ENCODE measurements around the gene IPCEF1.
A peak's percentile ranks its signal among the peaks of the same experiment; 100 is the strongest.
"Not testable (repeated sequence)": the region's sequence is repeated elsewhere in the genome, so short reads cannot be mapped to it uniquely, and the experiment has no call there.

IPCEF1 gene

DNA sequence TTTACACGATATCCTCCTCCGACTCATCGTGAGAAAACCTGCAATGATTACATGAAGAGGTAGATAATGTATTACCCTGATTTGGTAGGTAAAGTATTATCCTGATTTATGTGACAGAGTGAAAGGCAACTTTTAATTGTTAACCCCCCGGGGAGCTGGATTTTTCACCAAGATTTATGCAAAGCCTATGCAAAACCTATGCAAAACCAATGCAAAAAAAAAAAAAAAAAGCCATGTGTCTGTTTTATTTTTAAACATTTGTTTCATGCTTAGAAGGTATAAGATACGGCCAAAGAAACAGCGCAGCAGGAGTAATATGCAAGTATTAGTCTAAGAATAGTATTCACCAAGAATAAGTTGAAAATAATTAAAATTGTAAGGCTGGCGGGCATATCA lies 109.9 kb downstream of the IPCEF1 start:
- no peak for DNase-seq (ENCODE audit: low read depth)

DNA sequence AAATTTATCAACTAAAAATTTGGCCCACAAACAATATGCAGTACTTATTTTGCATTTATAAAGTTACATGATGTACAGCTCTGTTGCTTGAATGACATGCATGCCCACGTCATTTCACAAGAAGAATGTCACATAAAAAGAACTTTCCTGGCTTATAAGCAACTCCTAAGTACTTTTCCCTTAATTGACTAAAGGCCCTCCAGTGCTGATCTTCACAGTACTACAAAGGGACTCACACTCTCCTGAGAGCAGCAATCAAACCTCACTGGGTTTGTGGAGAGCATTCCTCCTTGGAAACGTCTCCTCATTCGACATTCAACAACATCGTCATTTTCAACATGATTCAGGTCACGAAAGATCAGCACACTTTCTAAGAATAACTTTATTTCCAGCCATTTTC lies 111.1 kb downstream of the IPCEF1 start:
- no peak for DNase-seq (ENCODE audit: low read depth)

DNA sequence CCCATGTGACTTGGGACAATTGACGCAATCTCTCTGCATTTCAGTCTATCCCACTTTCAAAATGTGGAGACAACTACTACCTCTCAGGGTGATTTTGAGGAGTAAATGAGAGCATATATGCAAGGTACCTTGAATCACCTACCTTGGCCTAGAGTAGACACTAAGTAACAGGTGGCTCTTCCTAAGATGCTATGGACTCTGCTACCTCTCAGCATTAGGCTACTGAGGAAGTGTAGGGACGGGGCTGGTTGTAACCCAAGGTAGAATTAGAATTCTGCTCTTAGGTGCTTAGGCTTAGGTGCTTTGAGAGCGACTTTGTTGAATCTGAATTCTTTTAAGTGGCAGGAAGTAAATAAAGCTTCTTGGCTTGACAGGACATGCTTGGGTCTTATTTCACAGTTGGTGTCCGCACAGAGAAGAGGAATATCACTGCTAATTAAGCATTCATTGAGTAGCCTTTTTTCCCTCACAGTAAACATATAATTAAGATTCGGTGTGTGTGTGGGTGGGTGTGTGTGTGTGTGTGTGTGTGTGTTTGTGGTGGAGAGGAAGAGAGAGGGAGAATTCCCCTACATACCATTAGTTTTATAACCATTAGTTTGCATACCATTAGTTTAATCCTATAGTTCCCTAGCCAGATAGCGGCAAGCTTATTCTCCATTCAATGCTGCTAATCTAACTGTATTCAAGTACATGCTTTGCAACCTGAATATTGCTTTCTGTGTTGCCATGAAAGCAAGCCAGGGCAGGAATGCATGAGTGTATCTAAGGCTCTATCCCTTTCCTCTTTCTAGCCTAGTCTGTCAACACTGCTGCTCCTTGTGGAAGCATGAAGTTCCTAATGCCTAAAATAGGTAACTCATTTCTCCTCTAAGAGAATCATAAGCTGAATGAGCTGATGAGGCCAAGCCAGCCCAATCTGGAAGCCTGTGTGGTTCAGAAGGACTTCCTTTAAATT lies 112.5 kb downstream of the IPCEF1 start:
- DNase-seq (ENCODE audit: low read depth), result no peak

GRCh38 chr6:154242617-154243357 lies 113.8 kb downstream of the IPCEF1 start:
- DNase-seq (ENCODE audit: low read depth), result no peak

DNA sequence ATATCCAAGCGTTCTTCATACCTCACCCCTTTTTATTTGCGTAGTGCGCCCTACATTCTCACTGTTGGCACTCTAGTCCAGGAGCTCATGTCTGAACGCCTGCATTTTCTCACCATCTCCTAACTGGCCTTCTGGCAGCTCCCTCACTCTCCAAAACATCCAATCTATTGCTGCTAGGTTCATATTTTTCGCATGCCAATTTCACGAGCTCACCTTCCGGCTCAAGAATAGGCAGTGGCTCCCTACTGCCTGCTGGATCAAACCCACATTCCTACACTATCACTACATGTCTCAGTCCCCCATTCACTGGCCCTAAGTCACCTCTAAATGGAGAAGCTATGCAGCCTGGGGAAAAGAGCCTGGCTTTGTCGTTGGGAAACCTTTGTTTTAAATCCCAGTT lies 115.0 kb downstream of the IPCEF1 start:
- DNase-seq (ENCODE audit: low read depth), result no peak

DNA sequence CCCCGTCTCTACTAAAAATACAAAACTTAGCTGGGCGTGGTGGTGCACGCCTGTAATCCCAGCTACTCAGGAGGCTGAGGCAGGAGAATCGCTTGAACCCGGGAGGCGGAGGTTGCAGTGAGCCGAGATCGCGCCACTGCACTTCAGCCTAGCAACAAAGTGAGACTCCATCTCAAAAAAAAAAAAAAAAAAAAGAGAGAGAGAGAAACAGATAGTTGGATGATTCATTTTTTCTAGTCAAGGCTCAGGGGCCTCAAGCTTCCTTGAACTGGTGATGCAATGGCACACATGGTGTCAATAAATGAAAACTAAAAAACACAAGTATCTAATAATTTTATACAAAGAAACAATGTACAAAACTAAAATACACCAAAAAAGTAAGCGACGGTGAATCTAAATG lies 115.5 kb downstream of the IPCEF1 start:
- not testable (repeated sequence) for DNase-seq (ENCODE audit: low read depth)

GRCh38 chr6:154239392-154239791 lies 117.2 kb downstream of the IPCEF1 start:
- DNase-seq (ENCODE audit: low read depth), result no peak

DNA sequence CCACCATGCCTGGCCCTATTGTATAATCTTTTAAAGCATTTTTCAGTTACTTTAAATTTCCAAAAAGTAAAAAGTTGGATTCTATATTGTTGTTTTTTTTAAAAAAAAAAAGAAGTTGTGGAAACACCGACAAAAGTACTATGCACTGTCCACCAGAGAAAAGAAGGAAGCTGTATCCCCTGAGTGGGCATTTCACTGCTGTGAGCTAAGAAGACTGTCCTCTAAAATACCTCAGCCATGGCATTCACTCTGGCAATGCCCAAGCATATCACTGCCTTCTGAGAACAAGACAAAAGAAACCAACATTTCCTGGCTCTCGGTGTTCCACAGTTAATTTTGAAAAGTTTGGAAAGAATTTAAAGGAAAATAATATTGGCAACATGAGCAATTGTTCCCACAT lies 117.8 kb downstream of the IPCEF1 start:
- no peak for DNase-seq (ENCODE audit: low read depth)

DNA sequence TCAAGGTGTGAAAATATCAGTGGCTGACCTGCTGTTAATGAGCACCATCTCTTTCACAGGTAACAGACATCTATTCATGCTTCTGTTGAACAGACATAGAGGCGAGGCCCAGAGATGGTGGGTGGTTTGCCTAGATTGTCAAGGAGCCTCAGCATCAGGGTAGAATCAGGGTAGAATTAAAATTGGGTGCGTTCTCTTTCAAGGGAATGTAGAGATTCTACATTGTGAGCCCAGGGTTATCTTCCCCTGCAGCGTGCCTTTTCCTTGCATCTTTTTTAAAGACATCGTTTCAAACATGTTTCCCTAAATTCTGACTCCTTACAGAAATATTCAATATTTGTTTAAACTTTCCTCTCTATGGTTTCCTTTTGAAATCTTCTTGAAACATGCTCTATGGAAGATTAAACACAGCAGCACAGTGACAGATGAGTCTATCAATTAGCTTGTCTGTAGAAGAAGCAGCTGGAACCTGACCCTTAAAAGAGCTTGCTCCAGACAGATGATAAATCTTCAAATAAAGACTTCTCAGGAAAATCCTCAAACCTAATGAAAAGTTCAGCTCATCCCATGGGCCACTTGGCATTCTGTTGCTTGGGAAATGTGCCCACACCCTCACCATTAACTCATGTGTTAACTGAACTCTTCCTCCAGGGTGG lies 119.8 kb downstream of the IPCEF1 start:
- DNase-seq (ENCODE audit: low read depth), result no peak

DNA sequence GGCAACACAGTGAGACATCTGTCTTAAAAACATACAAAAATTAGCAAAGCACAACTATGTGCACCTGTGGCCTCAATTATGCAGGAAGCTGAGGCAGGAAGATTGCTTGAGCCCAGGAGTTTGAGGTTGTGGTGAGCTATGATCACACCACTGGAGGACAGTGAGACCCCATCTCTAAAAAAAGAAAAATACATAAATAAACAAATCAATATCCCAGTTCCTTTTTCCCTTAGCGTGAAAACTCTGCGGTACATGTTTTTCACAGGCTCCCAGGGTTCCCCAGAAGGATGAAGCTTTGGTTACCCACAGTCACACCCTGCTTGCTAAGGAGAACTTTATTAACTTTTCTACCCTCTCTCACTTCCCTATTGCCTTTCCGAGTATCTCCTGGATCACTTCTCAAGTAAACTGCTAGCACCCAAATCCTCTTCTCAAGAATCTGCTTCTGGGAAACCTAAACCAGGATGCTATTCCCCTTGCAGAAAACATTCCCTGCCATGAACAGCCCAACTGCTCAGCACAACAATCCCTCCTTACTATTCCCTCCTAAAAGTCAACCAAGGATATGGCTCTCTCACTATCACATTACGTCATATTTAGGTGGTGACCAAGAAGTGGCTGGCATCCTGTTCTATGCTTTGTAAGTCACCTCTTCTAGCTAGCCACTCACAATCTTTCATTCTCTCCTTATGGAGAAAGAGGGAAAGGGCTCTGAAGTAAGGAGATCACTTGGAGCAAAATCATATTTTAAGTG lies 122.4 kb downstream of the IPCEF1 start:
- no peak for DNase-seq (ENCODE audit: low read depth)

DNA sequence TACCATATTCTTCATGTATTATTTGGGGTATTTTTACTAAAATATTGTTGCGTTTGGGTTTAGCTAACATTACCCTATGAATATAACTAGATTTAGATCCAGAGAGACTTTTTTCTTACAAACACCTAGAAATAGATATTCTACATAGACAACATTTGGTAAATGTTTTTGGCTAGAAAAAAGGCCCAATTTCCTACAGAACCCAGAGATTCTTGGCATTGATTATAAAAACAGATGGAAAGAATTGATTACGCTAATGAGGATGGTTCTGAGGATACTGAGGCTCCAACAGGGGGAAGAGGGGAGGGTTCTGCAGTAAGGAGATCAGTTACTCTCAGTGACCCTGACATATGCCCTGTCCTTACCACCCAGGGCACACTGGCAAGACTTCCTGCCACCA lies 123.2 kb downstream of the IPCEF1 start:
- DNase-seq (ENCODE audit: low read depth), result no peak

GRCh38 chr6:154232013-154232910 lies 124.3 kb downstream of the IPCEF1 start:
- DNase-seq (ENCODE audit: low read depth), result peak; percentile 31

GRCh38 chr6:154230910-154231595 lies 125.5 kb downstream of the IPCEF1 start:
- no peak for DNase-seq (ENCODE audit: low read depth)

- no peak for DNase-seq (ENCODE audit: low read depth)
These were observed 126.2 kb downstream of the IPCEF1 start for GRCh38 chr6:154230393-154230792.

DNA sequence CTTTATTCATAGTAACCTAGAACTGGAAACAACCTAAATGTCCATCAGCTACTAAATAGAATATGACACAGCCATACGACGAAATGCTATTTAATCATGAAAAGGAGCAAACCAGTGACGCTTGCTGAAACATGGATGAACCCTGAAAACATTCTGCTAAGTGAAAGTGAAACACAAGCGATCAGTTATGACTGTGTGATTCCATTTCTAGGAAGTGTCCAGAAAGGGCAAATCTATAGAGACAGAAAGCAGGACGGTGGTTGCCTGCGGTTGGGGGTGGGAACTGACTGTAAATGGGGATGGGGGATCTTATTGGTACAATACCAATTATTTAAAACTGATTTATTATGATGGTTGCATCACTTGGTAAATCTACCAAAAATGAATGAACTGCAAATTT lies 126.8 kb downstream of the IPCEF1 start:
- DNase-seq (ENCODE audit: low read depth), result no peak

DNA sequence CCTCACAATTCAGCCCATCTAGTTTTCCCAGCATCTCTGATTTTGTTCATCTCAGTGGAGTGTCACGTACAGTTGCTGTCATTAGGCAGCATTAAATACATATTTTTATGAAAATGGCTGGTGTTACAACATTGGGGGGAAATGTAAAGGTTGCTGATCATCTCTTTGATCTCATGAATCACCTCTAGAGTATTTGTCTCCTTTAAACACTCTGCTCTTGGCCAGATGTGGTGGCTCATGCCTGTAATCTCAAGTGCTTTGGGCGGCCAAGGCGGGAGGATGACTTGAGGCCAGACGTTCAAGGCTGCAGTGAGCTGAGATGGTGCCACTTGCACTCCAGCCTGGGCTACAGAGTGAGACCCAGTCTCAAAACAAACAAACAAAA lies 128.1 kb downstream of the IPCEF1 start:
- DNase-seq (ENCODE audit: low read depth), result no peak

GRCh38 chr6:154227862-154228520 lies 128.6 kb downstream of the IPCEF1 start:
- DNase-seq (ENCODE audit: low read depth), result no peak

GRCh38 chr6:154226461-154226860 lies 130.1 kb downstream of the IPCEF1 start:
- DNase-seq (ENCODE audit: low read depth), result no peak

DNA sequence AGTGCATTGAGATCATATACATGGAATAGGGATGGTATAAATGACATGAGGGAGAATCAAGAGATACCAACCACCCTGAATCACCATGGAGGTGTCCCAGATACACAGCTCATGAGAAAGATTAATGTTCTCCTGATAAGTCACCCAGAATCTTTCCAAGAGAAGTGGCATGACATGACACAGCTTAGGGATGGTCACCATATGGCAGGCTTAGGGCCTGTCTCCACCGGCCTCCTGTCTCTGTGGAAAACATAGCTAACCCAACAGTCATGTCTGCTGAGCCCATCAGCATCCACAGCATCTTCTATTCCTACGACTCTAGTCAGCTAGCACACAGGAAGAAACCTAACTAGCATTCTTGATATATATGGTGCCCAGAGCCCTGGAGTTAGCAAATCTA lies 133.3 kb downstream of the IPCEF1 start:
- DNase-seq (ENCODE audit: low read depth), result no peak

DNA sequence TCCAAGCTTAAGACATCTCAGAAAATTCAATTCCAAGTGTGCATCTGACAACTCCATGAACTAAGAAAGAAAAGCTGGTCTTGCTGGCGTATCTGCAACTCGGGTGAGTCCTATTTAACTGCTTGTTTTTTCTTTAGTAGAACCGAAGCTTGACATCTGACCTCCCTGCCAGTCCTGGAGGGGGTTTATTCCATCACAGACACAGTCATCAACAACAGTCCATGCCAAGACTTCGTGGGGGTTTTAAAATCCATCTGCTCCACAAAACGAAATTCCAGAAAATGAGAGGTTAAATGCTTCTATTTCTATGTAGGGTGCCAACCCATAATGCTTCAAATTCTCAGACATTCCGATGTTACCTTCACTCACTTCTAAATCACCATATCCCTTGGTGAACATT lies 133.9 kb downstream of the IPCEF1 start:
- no peak for DNase-seq (ENCODE audit: low read depth)
